ENCODE data around the gene CPS1.

- TF ChIP-seq EZH2 (IDR thresholded peaks at IDR 0.05), result no peak
- TF ChIP-seq POLR2AphosphoS5 (IDR thresholded peaks at IDR 0.05; ENCODE audit: borderline replicate concordance, low read depth, low read length), result no peak
- TF ChIP-seq FOXP2 (optimal IDR thresholded peaks at IDR 0.05; ENCODE audit: control extremely low read depth, extremely low read length, insufficient read depth), result no peak
Observed at GRCh38 chr2:210713122-210713521, 156.7 kb downstream of the CPS1 start.

Data from SK-N-MC (cell line).